ENCODE results near the gene ATXN1.

Gene ATXN1

DNA sequence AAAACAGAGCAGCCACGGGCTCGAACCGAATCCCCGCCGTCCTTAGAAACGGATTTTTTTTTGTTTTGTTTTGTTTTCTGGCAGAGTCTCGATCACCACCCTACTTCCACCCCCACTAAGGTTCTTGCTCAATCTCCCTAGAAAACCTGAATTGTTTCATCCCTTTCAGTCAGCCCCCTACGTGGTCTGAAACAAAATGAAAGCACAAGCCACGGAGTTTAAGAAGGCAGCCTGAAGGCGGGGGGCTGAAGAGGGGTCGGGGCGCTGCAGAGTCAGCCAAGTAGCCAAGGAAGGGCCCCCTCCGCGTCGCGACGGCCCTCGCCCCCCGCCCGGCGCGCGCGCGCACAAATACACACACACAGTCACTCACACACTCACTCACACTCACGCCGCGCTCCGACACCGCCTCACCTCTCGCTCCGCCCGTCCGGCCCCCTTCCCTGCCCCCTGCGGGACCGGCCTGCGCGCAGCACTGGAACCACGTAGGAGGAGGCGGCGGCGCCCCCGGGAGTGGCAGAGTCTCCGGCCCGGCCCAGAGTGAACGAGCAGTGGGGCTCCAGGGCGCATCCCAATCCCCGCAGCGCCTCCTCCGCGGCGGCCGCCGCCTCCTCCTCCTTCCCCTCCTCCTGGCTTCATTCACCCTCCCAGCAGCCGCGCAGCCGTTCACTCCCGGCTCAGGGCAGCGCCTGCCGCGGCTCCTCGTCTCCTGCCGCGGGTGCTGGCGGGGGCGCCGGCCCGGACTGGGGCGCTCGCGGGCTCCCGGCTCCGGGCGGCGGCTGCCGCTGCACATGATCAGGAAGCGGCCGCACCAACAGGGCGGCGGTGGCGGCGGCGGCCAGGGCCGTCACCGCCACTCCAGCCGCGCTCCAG is 1.4 kb downstream of the ATXN1 start:
- peak overlapping the region; percentile 54; the same call in 1 of the 2 replicates for H2AFZ ChIP-seq (ENCODE audit: low read depth, low read length)

DNA sequence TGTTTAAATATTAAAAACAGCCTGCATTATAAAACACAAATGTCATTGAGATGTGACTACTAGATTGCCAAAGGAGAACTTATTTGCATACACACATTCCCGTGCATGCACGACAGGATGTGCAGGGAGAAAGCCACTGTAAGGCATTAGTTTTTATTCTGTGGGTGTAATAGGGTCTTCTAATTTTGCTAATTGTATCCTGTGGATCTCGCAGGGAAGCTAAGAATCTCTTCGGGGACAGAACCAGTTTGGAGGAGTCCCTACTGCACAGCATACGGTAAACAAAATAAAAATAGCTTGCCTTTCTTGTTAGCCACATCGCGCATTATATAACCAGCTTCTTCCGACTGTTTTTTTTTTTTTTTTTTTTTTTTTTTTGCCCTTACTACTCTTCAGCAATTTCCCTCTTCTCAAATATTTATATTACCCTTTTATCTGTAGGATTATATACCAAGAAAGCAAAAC is 2.0 kb downstream of the ATXN1 start:
- H3K4me1 ChIP-seq (ENCODE audit: low read length) = peaks cover 11% of the 10 kb centered on the region
- peak overlapping the region; percentile 81 for H3K4me3 ChIP-seq (ENCODE audit: low read length)
- peaks cover 32% of the 10 kb centered on the region for H3K27me3 ChIP-seq (ENCODE audit: low read depth, low read length)
- no peak for TF ChIP-seq EZH2phosphoT487 (IDR thresholded peaks at IDR 0.05; ENCODE audit: low read depth)
- TF ChIP-seq, protein P1, sequence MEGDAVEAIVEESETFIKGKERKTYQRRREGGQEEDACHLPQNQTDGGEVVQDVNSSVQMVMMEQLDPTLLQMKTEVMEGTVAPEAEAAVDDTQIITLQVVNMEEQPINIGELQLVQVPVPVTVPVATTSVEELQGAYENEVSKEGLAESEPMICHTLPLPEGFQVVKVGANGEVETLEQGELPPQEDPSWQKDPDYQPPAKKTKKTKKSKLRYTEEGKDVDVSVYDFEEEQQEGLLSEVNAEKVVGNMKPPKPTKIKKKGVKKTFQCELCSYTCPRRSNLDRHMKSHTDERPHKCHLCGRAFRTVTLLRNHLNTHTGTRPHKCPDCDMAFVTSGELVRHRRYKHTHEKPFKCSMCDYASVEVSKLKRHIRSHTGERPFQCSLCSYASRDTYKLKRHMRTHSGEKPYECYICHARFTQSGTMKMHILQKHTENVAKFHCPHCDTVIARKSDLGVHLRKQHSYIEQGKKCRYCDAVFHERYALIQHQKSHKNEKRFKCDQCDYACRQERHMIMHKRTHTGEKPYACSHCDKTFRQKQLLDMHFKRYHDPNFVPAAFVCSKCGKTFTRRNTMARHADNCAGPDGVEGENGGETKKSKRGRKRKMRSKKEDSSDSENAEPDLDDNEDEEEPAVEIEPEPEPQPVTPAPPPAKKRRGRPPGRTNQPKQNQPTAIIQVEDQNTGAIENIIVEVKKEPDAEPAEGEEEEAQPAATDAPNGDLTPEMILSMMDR (IDR thresholded peaks at IDR 0.05; ENCODE audit: low read depth, low read length) = no peak
- no peaks in the 10 kb centered on the region for H4K20me1 ChIP-seq (ENCODE audit: insufficient read depth, low read length)
- no peaks in the 10 kb centered on the region for H3K79me2 ChIP-seq (ENCODE audit: low read length)
- H3K9ac ChIP-seq (ENCODE audit: low read length) = no peak overlapping the region
- H3K9me3 ChIP-seq (ENCODE audit: insufficient read depth, low read length) = no peaks in the 10 kb centered on the region
- peak overlapping the region; percentile 82 for H3K4me2 ChIP-seq (ENCODE audit: low read length)
- H3K36me3 ChIP-seq (replicated peaks; ENCODE audit: low read depth, low read length) = no peaks in the 10 kb centered on the region
- H2AFZ ChIP-seq (ENCODE audit: low read depth, low read length) = no peak overlapping the region; the same call in 1 of the 2 replicates
- H3K27ac ChIP-seq (ENCODE audit: low read length) = no peak overlapping the region

More for the DNA sequence above, 1.4 kb downstream of the ATXN1 start:
- Histone ChIP-seq H3K4me2 (ENCODE audit: low read length) (peak overlapping the region; percentile 82), H3K79me2 (ENCODE audit: low read length) (no peaks in the 10 kb centered on the region), H3K4me1 (ENCODE audit: low read length) (peaks cover 11% of the 10 kb centered on the region), H3K4me3 (ENCODE audit: low read length) (peak overlapping the region; percentile 81), H4K20me1 (ENCODE audit: insufficient read depth, low read length) (no peaks in the 10 kb centered on the region), H3K36me3 (replicated peaks; ENCODE audit: low read depth, low read length) (no peaks in the 10 kb centered on the region), H3K9ac (ENCODE audit: low read length) (peak overlapping the region; percentile 27), H3K9me3 (ENCODE audit: insufficient read depth, low read length) (no peaks in the 10 kb centered on the region), H3K27ac (ENCODE audit: low read length) (no peak overlapping the region), H3K27me3 (ENCODE audit: low read depth, low read length) (peaks cover 32% of the 10 kb centered on the region)
- no peak for TF ChIP-seq EZH2phosphoT487 (IDR thresholded peaks at IDR 0.05; ENCODE audit: low read depth)
- TF ChIP-seq, protein P1 (IDR thresholded peaks at IDR 0.05; ENCODE audit: low read depth, low read length) = no peak

- H4K20me1 ChIP-seq (ENCODE audit: insufficient read depth, low read length) = no peaks in the 10 kb centered on the region
- no peaks in the 10 kb centered on the region for H3K36me3 ChIP-seq (replicated peaks; ENCODE audit: low read depth, low read length)
- TF ChIP-seq, protein P1 (IDR thresholded peaks at IDR 0.05; ENCODE audit: low read depth, low read length) = no peak
- no peak for TF ChIP-seq EZH2phosphoT487 (IDR thresholded peaks at IDR 0.05; ENCODE audit: low read depth)
- no peak overlapping the region for H3K9ac ChIP-seq (ENCODE audit: low read length)
- H3K9me3 ChIP-seq (ENCODE audit: insufficient read depth, low read length) = no peaks in the 10 kb centered on the region
- no peak overlapping the region for H3K27ac ChIP-seq (ENCODE audit: low read length)
- peaks cover 11% of the 10 kb centered on the region for H3K4me1 ChIP-seq (ENCODE audit: low read length)
- no peak overlapping the region for H3K4me2 ChIP-seq (ENCODE audit: low read length)
- H3K27me3 ChIP-seq (ENCODE audit: low read depth, low read length) = peaks cover 25% of the 10 kb centered on the region
- no peak overlapping the region for H3K4me3 ChIP-seq (ENCODE audit: low read length)
- H2AFZ ChIP-seq (ENCODE audit: low read depth, low read length) = no peak overlapping the region
- H3K79me2 ChIP-seq (ENCODE audit: low read length) = no peaks in the 10 kb centered on the region
These were observed 2.9 kb downstream of the ATXN1 start for GRCh38 chr6:16758163-16758975.

DNA sequence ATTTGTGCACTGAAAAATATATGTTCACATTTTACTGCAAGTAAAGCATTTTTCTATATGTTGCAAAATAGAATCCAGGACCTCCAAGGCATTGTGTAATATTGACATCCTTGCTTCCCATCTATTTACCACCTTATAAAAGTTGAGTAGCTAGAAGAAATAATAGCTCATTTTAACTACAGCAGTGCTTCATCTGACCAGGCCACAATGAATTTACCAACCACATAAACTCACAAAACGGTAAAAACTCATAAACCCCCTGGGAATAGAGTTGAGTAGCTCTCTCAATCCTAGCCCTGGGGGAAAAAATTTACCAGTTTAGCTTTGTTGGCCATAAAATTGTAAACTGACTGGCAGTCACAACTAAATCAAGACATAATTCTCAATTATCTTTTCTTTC is 3.9 kb downstream of the ATXN1 start:
- Histone ChIP-seq H3K4me3 (ENCODE audit: low read length) (no peak overlapping the region), H3K36me3 (replicated peaks; ENCODE audit: low read depth, low read length) (no peaks in the 10 kb centered on the region), H4K20me1 (ENCODE audit: insufficient read depth, low read length) (no peaks in the 10 kb centered on the region), H3K9me3 (ENCODE audit: insufficient read depth, low read length) (no peaks in the 10 kb centered on the region), H3K4me1 (ENCODE audit: low read length) (peaks cover 6% of the 10 kb centered on the region), H3K27ac (ENCODE audit: low read length) (no peak overlapping the region), H3K4me2 (ENCODE audit: low read length) (no peak overlapping the region), H2AFZ (ENCODE audit: low read depth, low read length) (no peak overlapping the region), H3K9ac (ENCODE audit: low read length) (no peak overlapping the region), H3K79me2 (ENCODE audit: low read length) (no peaks in the 10 kb centered on the region), H3K27me3 (ENCODE audit: low read depth, low read length) (peaks cover 29% of the 10 kb centered on the region)
- TF ChIP-seq, protein P1 (IDR thresholded peaks at IDR 0.05; ENCODE audit: low read depth, low read length) = no peak
- no peak for TF ChIP-seq EZH2phosphoT487 (IDR thresholded peaks at IDR 0.05; ENCODE audit: low read depth)
